CD4-positive, alpha-beta T cell (primary cell): ENCODE results near the gene GJA5. TPM values are rescaled to one million over a fixed set of nuclear protein-coding genes. Genes with fewer than 3 reads are reported as not detected.

Experiments used
- ATAC-seq: fragments of 200-7000 bp; cut with Tn5 transposase; one replicate; pipeline ENCODE4 v1.10.0; 2022; ENCODE audit warnings: mild to moderate bottlenecking; ENCODE audit not compliant: poor library complexity
- CTCF ChIA-PET: fragments of 350-600 bp; sonication (Branson Sonifier 250); formaldehyde crosslinking; loops from one replicate; lab custom pipeline; 2021; ENCODE audit warnings: antibody characterized with exemption, inconsistent platforms; lab: Charles Lee
- POLR2A ChIA-PET: fragments of 350-600 bp; sonication (Branson Sonifier 250); formaldehyde crosslinking; loops from one replicate; lab custom pipeline; 2021; ENCODE audit warnings: antibody characterized with exemption, inconsistent platforms; lab: Charles Lee
- DNase-seq, 14 experiments: peaks; one replicate each; pipeline ENCODE4 v3.0.0-alpha.2; 2013 to 2020; ENCODE audit warnings: mixed read lengths in 2 of 14
- H3K27ac ChIP-seq, 2 donors: one replicate each; pipeline versions ENCODE4 v1.5.1 to v1.7.0; 2013; ENCODE audit warnings: low read length in 2 of 2, low read depth in 1 of 2, mild to moderate bottlenecking in 1 of 2
- H3K27me3 ChIP-seq, 2 experiments: 1 replicate in 1 of 2; 2 replicates in 1 of 2; pipeline versions ENCODE4 v1.6.1 to v1.7.0; 2013; ENCODE audit warnings: low read length in 2 of 2, control low read depth in 1 of 2, mild to moderate bottlenecking in 1 of 2, moderate library complexity in 1 of 2; ENCODE audit not compliant: insufficient read depth in 2 of 2, control insufficient read depth in 1 of 2
- H3K36me3 ChIP-seq: one replicate; pipeline ENCODE4 v1.6.1; 2013; ENCODE audit warnings: low read length, control low read depth; ENCODE audit not compliant: insufficient read depth
- H3K4me1 ChIP-seq: one replicate; pipeline ENCODE4 v1.6.1; 2013; ENCODE audit warnings: low read length, control low read depth; ENCODE audit not compliant: insufficient read depth
- H3K4me3 ChIP-seq: one replicate; pipeline ENCODE4 v1.5.1; 2013; ENCODE audit warnings: mild to moderate bottlenecking, low read length, moderate library complexity
- H3K9me3 ChIP-seq, 2 experiments: 1 replicate in 1 of 2; 2 replicates in 1 of 2; pipeline versions ENCODE4 v1.6.1 to v1.7.0; 2013; ENCODE audit warnings: low read length in 2 of 2, mild to moderate bottlenecking in 2 of 2, control low read depth in 1 of 2, moderate library complexity in 1 of 2; ENCODE audit not compliant: control insufficient read depth in 1 of 2, insufficient read depth in 1 of 2
- H3K27ac Mint-ChIP-seq: one replicate; pipeline ENCODE4 v1.8.0; 2020; ENCODE audit warnings: mixed read lengths
- H3K27me3 Mint-ChIP-seq: one replicate; pipeline ENCODE4 v1.8.0; 2021; ENCODE audit warnings: mixed read lengths
- H3K36me3 Mint-ChIP-seq: one replicate; pipeline ENCODE4 v1.8.0; 2021; ENCODE audit warnings: low read depth, mixed read lengths
- H3K4me1 Mint-ChIP-seq: one replicate; pipeline ENCODE4 v1.8.0; 2021; ENCODE audit warnings: low read depth, mixed read lengths
- H3K4me3 Mint-ChIP-seq: one replicate; pipeline ENCODE4 v1.8.0; 2020; ENCODE audit warnings: mild to moderate bottlenecking, mixed read lengths
- H3K9me3 Mint-ChIP-seq: one replicate; pipeline ENCODE4 v1.8.0; 2020; ENCODE audit warnings: mixed read lengths
- intact Hi-C, 2 experiments: fragments of 100-400 bp; cut with DNase I in 1 of 2; cut with micrococcal nuclease in 1 of 2; formaldehyde crosslinking; loops; one replicate each; pipeline versions ENCODE4 v1.15.1 to v1.9.0; 2023 to 2025; cut with DNase I, micrococcal nuclease
- total RNA-seq, 174 experiments: library from RNA in 2 of 174; stranded (reverse) in 2 of 174; gene quantifications; one replicate each; pipeline ENCODE4 v1.2.3 and lab custom pipeline; 2021 to 2026
- TF ChIP-seq, protein P1 (sequence below): fragments of 200-600 bp; IDR thresholded peaks from one replicate; pipeline ENCODE4 v1.8.0; 2022; ENCODE audit warnings: antibody characterized with exemption, mild to moderate bottlenecking

GJA5 gene
- total RNA-seq, 2 experiments from 2014 or later: not detected

GRCh38 chr1:147756341-147756740, 4.1 kb downstream of the GJA5 start:
- Histone ChIP-seq H3K36me3 (no peaks in the 10 kb centered on the region), H3K27me3 (no peaks in the 10 kb centered on the region), H3K4me1 (peaks cover 2% of the 10 kb centered on the region), H3K4me3 (no peak overlapping the region), H3K9me3 (no peaks in the 10 kb centered on the region), H3K27ac (no peak overlapping the region)
- Mint-ChIP-seq H3K4me1 (peaks cover 3% of the 10 kb centered on the region), H3K27me3 (no peaks in the 10 kb centered on the region), H3K9me3 (no peaks in the 10 kb centered on the region), H3K36me3 (no peaks in the 10 kb centered on the region), H3K27ac (no peak overlapping the region), H3K4me3 (no peak overlapping the region)
- no peak for ATAC-seq
- CTCF ChIA-PET: no interaction called here
- intact Hi-C loops: no loop called here
- TF ChIP-seq, protein P1, sequence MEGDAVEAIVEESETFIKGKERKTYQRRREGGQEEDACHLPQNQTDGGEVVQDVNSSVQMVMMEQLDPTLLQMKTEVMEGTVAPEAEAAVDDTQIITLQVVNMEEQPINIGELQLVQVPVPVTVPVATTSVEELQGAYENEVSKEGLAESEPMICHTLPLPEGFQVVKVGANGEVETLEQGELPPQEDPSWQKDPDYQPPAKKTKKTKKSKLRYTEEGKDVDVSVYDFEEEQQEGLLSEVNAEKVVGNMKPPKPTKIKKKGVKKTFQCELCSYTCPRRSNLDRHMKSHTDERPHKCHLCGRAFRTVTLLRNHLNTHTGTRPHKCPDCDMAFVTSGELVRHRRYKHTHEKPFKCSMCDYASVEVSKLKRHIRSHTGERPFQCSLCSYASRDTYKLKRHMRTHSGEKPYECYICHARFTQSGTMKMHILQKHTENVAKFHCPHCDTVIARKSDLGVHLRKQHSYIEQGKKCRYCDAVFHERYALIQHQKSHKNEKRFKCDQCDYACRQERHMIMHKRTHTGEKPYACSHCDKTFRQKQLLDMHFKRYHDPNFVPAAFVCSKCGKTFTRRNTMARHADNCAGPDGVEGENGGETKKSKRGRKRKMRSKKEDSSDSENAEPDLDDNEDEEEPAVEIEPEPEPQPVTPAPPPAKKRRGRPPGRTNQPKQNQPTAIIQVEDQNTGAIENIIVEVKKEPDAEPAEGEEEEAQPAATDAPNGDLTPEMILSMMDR: no peak
- POLR2A ChIA-PET: no interaction called here
- no peak for DNase-seq

DNA sequence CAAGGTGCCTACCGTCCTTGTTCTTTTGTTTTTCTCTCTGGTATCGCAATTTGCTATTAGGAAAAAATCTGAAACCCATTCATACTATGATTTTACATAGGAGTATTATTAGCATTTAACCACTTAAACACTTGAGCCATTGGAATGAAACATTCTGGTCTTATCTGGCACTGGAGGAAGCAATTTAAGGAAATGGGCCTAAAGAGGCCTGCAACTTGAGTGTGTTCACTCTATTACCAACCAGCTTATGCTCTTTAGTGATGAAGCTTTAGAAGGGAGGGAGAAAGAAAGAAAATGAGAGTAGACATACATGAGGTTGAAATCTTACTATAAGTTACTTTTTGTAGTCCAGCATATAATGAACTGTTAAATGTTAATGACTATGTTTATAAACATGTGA, 5.7 kb downstream of the GJA5 start:
- Histone ChIP-seq H3K36me3 (no peaks in the 10 kb centered on the region), H3K27me3 (no peaks in the 10 kb centered on the region), H3K4me1 (no peaks in the 10 kb centered on the region), H3K9me3 (no peaks in the 10 kb centered on the region), H3K27ac (no peak overlapping the region), H3K4me3 (no peak overlapping the region)
- H3K9me3 Mint-ChIP-seq: no peaks in the 10 kb centered on the region
- H3K4me1 Mint-ChIP-seq: no peaks in the 10 kb centered on the region
- H3K4me3 Mint-ChIP-seq: no peak overlapping the region
- DNase-seq (no peak), ATAC-seq (no peak)
- intact Hi-C loops: no loop called here
- H3K36me3 Mint-ChIP-seq: no peaks in the 10 kb centered on the region
- POLR2A ChIA-PET: no interaction called here
- TF ChIP-seq, protein P1: no peak
- CTCF ChIA-PET: no interaction called here
- H3K27ac Mint-ChIP-seq: no peak overlapping the region
- H3K27me3 Mint-ChIP-seq: no peaks in the 10 kb centered on the region

DNA sequence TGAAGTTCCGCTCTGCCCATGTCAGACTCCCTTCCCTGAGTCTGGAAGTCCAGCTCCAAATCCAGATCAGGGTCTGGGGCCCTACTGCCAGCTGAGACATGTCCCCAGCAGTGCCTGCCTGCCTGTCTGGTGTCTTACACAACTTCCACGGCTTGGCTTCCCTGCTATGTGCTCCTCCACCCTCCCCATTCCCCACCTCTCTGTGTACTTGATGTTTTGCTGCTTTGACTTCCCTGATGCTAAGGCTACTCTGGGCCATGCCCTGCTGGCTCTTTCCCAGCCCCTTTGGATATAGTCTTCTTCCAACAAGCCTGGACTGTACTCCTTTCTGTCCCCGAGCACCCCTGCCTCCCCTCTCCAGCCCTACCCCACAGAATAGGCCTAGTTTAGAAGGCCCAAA, 7.3 kb downstream of the GJA5 start:
- no peaks in the 10 kb centered on the region for H3K4me1 ChIP-seq
- H3K36me3 ChIP-seq: no peaks in the 10 kb centered on the region
- no peaks in the 10 kb centered on the region for H3K4me1 Mint-ChIP-seq
- no peaks in the 10 kb centered on the region for H3K27me3 ChIP-seq
- no peaks in the 10 kb centered on the region for H3K27me3 Mint-ChIP-seq
- H3K27ac ChIP-seq: no peak overlapping the region
- no peaks in the 10 kb centered on the region for H3K36me3 Mint-ChIP-seq
- ATAC-seq: no peak
- POLR2A ChIA-PET: interaction anchor here (0.6 kb wide), 1 partner anchor 54 kb away, joined by 3 read pairs; no protein-coding TSS in a partner anchor
- no peak for DNase-seq
- no peaks in the 10 kb centered on the region for H3K9me3 ChIP-seq
- TF ChIP-seq, protein P1: no peak
- no peak overlapping the region for H3K27ac Mint-ChIP-seq
- intact Hi-C loops: no loop called here
- no peaks in the 10 kb centered on the region for H3K9me3 Mint-ChIP-seq
- no peak overlapping the region for H3K4me3 Mint-ChIP-seq
- CTCF ChIA-PET: no interaction called here
- no peak overlapping the region for H3K4me3 ChIP-seq
